ENCODE measurements around the gene EGFR. TPM values are rescaled to one million over a fixed set of nuclear protein-coding genes. Genes with fewer than 3 reads are reported as not detected.

The EGFR gene
- polyA plus RNA-seq, 1 donor from 2014 or later = 0.22 TPM

GRCh38 chr7:55052081-55052480 is 33.3 kb downstream of the EGFR start:
- Histone ChIP-seq H3F3A (ENCODE audit: insufficient read depth, low read length, poor library complexity, severe bottlenecking) (no peaks in the 10 kb centered on the region), H2AFZ (ENCODE audit: low read depth, low read length) (no peak overlapping the region), H3K79me2 (replicated peaks; ENCODE audit: insufficient read depth, low read length) (no peaks in the 10 kb centered on the region), H3K36me3 (ENCODE audit: insufficient read depth, low read length) (no peaks in the 10 kb centered on the region), H3K4me3 (ENCODE audit: low read length) (no peak overlapping the region), H3K9ac (ENCODE audit: low read length) (no peak overlapping the region), H3K27ac (ENCODE audit: low read length) (no peak overlapping the region), H3K27me3 (ENCODE audit: insufficient read depth, low read depth, low read length) (no peaks in the 10 kb centered on the region), H3K9me3 (ENCODE audit: low read length) (no peaks in the 10 kb centered on the region), H4K20me1 (ENCODE audit: insufficient read depth) (no peaks in the 10 kb centered on the region), H3K4me2 (ENCODE audit: low read length) (no peak overlapping the region), H3K9me2 (ENCODE audit: insufficient read depth, low read length) (no peaks in the 10 kb centered on the region)
- TF ChIP-seq EP300 (conservative IDR thresholded peaks at IDR 0.05; ENCODE audit: poor library complexity, severe bottlenecking) = no peak
- TF ChIP-seq, protein P1, sequence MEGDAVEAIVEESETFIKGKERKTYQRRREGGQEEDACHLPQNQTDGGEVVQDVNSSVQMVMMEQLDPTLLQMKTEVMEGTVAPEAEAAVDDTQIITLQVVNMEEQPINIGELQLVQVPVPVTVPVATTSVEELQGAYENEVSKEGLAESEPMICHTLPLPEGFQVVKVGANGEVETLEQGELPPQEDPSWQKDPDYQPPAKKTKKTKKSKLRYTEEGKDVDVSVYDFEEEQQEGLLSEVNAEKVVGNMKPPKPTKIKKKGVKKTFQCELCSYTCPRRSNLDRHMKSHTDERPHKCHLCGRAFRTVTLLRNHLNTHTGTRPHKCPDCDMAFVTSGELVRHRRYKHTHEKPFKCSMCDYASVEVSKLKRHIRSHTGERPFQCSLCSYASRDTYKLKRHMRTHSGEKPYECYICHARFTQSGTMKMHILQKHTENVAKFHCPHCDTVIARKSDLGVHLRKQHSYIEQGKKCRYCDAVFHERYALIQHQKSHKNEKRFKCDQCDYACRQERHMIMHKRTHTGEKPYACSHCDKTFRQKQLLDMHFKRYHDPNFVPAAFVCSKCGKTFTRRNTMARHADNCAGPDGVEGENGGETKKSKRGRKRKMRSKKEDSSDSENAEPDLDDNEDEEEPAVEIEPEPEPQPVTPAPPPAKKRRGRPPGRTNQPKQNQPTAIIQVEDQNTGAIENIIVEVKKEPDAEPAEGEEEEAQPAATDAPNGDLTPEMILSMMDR (IDR thresholded peaks at IDR 0.05; ENCODE audit: poor library complexity, severe bottlenecking) = no peak
- no peak for TF ChIP-seq MXI1 (conservative IDR thresholded peaks at IDR 0.05; ENCODE audit: poor library complexity, severe bottlenecking)
- TF ChIP-seq, protein P2, sequence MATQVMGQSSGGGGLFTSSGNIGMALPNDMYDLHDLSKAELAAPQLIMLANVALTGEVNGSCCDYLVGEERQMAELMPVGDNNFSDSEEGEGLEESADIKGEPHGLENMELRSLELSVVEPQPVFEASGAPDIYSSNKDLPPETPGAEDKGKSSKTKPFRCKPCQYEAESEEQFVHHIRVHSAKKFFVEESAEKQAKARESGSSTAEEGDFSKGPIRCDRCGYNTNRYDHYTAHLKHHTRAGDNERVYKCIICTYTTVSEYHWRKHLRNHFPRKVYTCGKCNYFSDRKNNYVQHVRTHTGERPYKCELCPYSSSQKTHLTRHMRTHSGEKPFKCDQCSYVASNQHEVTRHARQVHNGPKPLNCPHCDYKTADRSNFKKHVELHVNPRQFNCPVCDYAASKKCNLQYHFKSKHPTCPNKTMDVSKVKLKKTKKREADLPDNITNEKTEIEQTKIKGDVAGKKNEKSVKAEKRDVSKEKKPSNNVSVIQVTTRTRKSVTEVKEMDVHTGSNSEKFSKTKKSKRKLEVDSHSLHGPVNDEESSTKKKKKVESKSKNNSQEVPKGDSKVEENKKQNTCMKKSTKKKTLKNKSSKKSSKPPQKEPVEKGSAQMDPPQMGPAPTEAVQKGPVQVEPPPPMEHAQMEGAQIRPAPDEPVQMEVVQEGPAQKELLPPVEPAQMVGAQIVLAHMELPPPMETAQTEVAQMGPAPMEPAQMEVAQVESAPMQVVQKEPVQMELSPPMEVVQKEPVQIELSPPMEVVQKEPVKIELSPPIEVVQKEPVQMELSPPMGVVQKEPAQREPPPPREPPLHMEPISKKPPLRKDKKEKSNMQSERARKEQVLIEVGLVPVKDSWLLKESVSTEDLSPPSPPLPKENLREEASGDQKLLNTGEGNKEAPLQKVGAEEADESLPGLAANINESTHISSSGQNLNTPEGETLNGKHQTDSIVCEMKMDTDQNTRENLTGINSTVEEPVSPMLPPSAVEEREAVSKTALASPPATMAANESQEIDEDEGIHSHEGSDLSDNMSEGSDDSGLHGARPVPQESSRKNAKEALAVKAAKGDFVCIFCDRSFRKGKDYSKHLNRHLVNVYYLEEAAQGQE (IDR thresholded peaks at IDR 0.05; ENCODE audit: borderline replicate concordance) = no peak
- TF ChIP-seq SMC3 (conservative IDR thresholded peaks at IDR 0.05; ENCODE audit: poor library complexity) = no peak
- no peak for TF ChIP-seq RAD21 (conservative IDR thresholded peaks at IDR 0.05)
- TF ChIP-seq POLR2AphosphoS5 (IDR thresholded peaks at IDR 0.05) = no peak
- TF ChIP-seq EZH2 (IDR thresholded peaks at IDR 0.05; ENCODE audit: borderline replicate concordance, insufficient read depth, low read length, poor library complexity, severe bottlenecking) = no peak
- TF ChIP-seq TAF1 (IDR thresholded peaks at IDR 0.05; ENCODE audit: low read depth) = no peak

- Histone ChIP-seq H2AFZ (ENCODE audit: low read depth, low read length) (no peak overlapping the region), H3K9ac (ENCODE audit: low read length) (no peak overlapping the region), H3K27ac (ENCODE audit: low read length) (no peak overlapping the region), H3K27me3 (ENCODE audit: insufficient read depth, low read depth, low read length) (no peaks in the 10 kb centered on the region), H3F3A (ENCODE audit: insufficient read depth, low read length, poor library complexity, severe bottlenecking) (no peaks in the 10 kb centered on the region), H3K79me2 (replicated peaks; ENCODE audit: insufficient read depth, low read length) (no peaks in the 10 kb centered on the region), H3K36me3 (ENCODE audit: insufficient read depth, low read length) (no peaks in the 10 kb centered on the region), H3K4me2 (ENCODE audit: low read length) (no peak overlapping the region), H3K9me3 (ENCODE audit: low read length) (no peaks in the 10 kb centered on the region), H4K20me1 (ENCODE audit: insufficient read depth) (no peaks in the 10 kb centered on the region), H3K9me2 (ENCODE audit: insufficient read depth, low read length) (no peaks in the 10 kb centered on the region), H3K4me3 (ENCODE audit: low read length) (no peak overlapping the region)
- no peak for TF ChIP-seq POLR2AphosphoS5 (IDR thresholded peaks at IDR 0.05)
- no peak for TF ChIP-seq EP300 (conservative IDR thresholded peaks at IDR 0.05; ENCODE audit: poor library complexity, severe bottlenecking)
- no peak for TF ChIP-seq RAD21 (conservative IDR thresholded peaks at IDR 0.05)
- TF ChIP-seq TAF1 (IDR thresholded peaks at IDR 0.05; ENCODE audit: low read depth) = no peak
- TF ChIP-seq, protein P1 (IDR thresholded peaks at IDR 0.05; ENCODE audit: poor library complexity, severe bottlenecking) = no peak
- TF ChIP-seq, protein P2 (IDR thresholded peaks at IDR 0.05; ENCODE audit: borderline replicate concordance) = no peak
- TF ChIP-seq SMC3 (conservative IDR thresholded peaks at IDR 0.05; ENCODE audit: poor library complexity) = no peak
- TF ChIP-seq EZH2 (IDR thresholded peaks at IDR 0.05; ENCODE audit: borderline replicate concordance, insufficient read depth, low read length, poor library complexity, severe bottlenecking) = no peak
- TF ChIP-seq MXI1 (conservative IDR thresholded peaks at IDR 0.05; ENCODE audit: poor library complexity, severe bottlenecking) = no peak
These were observed 34.1 kb downstream of the EGFR start for GRCh38 chr7:55052741-55053427.

All from neural cell (in vitro differentiated cells).